SH-SY5Y (cell line): ENCODE data around the gene ELP5.

Source experiments
- GATA2 ChIP-seq: IDR thresholded peaks from 2 replicates; pipeline ENCODE4 v1.6.1; 2011; ENCODE audit warnings: mild to moderate bottlenecking, low read depth, low read length
- GATA3 ChIP-seq: IDR thresholded peaks from 2 replicates; pipeline ENCODE4 v1.6.1; 2011; ENCODE audit warnings: low read depth, mild to moderate bottlenecking, low read length, moderate library complexity

DNA sequence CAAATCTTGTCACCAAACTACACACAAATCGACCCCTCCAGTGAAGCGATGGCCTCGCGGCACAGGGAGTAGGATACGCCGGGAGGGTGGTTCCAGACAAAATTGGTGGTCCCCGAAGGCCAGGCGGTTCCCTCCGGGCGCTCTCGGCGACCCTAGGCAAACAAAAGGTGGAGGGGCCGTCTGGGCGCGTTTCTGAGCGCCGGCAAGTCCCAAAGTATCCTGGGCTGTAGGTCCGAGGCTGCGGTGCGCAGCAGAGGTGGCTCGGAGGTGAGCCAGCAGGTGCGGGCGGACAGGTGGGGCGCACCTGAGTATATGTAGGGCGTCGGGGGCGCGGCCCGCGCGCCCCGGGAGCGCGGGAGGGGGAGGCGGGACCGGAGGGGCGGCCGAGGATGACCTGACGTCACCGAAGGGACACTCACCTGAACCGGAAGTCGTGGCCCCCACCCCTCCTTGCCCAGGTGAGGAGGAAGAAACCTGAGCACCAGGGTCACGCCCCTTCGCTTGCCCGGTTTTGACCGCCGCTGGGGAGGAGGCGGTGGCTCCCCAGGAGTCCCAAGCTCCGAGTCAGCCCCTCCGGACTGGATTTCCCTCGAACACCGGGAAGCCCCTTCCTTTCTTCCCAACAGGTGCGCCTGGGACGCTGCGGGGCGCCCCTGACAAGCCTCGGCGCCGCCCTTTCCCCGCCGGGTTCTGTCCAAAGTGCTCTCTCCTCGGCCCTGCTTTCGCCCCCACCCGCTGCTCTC lies 10.3 kb downstream of the ELP5 start, which contains the start of gene CLDN7:
- TF ChIP-seq GATA3 (no peak), GATA2 (no peak)
